RWPE1 (cell line): ENCODE results near the gene MGA.

Experiments
- CTCF ChIA-PET: fragments of 350-600 bp; sonication (Branson Sonifier 250); formaldehyde crosslinking; extraction: SDS; loops from one replicate; lab custom pipeline; 2021; lab: Yijun Ruan, JAX
- POLR2A ChIA-PET: fragments of 400-600 bp; formaldehyde crosslinking; extraction: SDS; loops from one replicate; lab custom pipeline; 2020; ENCODE audit warnings: antibody characterized with exemption; ENCODE audit not compliant: low non-redundant PET; lab: Yijun Ruan, JAX
- DNase-seq: peaks from one replicate; pipeline ENCODE4 v3.0.0; 2012; ENCODE audit warnings: low spot score
- H3K27ac ChIP-seq: fragments of 450-650 bp; 2 replicates; pipeline ENCODE4 v1.5.1; 2017
- CTCF ChIP-seq: fragments of 450-650 bp; conservative IDR thresholded peaks from 2 replicates; pipeline ENCODE4 v1.5.1; 2017; ENCODE audit warnings: low read depth, mild to moderate bottlenecking

Gene MGA

GRCh38 chr15:41775651-41776050 lies 115.4 kb downstream of the MGA start:
- ChIA-PET POLR2A (interaction anchor here (1.3 kb wide), 1 partner anchor 35 kb away, joined by 5 read pairs; no protein-coding TSS in a partner anchor), CTCF (interaction anchor here (0.6 to 5.1 kb wide), 5 partner anchors 28 to 285 kb away, joined by 3 to 59 read pairs (median 5); no protein-coding TSS in a partner anchor)
- peak; percentile 71 for DNase-seq
- no peak for TF ChIP-seq CTCF
- peak overlapping the region; percentile 94 for H3K27ac ChIP-seq

- TF ChIP-seq CTCF: no peak
- POLR2A ChIA-PET: interaction anchor here (0.6 to 0.7 kb wide), 2 partner anchors 23 to 152 kb away, joined by 3 to 4 read pairs; no protein-coding TSS in a partner anchor
- DNase-seq: no peak
- CTCF ChIA-PET: interaction anchor here (0.6 to 1.8 kb wide), 3 partner anchors 30 to 284 kb away, joined by 3 to 11 read pairs (median 4); no protein-coding TSS in a partner anchor
- H3K27ac ChIP-seq: peak overlapping the region; percentile 82
Measured at GRCh38 chr15:41777421-41777973, 117.3 kb downstream of the MGA start.

GRCh38 chr15:41778521-41778920 lies 118.3 kb downstream of the MGA start:
- H3K27ac ChIP-seq: no peak overlapping the region
- no peak for DNase-seq
- CTCF ChIA-PET: interaction anchor here (1.8 kb wide), 1 partner anchor 33 kb away, joined by 11 read pairs; no protein-coding TSS in a partner anchor
- POLR2A ChIA-PET: no interaction called here
- no peak for TF ChIP-seq CTCF

GRCh38 chr15:41779662-41780157 lies 119.5 kb downstream of the MGA start:
- CTCF ChIA-PET: interaction anchor here (0.6 kb wide), 1 partner anchor 26 kb away, joined by 4 read pairs; no protein-coding TSS in a partner anchor
- POLR2A ChIA-PET: no interaction called here
- no peak for TF ChIP-seq CTCF
- H3K27ac ChIP-seq: peak overlapping the region; percentile 71
- no peak for DNase-seq

- no peak for DNase-seq
- no peak for TF ChIP-seq CTCF
- H3K27ac ChIP-seq: no peak overlapping the region
- CTCF ChIA-PET: no interaction called here
- POLR2A ChIA-PET: no interaction called here
Measured at GRCh38 chr15:41780266-41780665, 120.1 kb downstream of the MGA start.

GRCh38 chr15:41780727-41781126 lies 120.5 kb downstream of the MGA start:
- no peak for DNase-seq
- 0 out of 2 replicates have a peak overlapping the region, but pooled peaks have one; percentile 6 for H3K27ac ChIP-seq
- no peak for TF ChIP-seq CTCF
- ChIA-PET POLR2A (no interaction called here), CTCF (no interaction called here)
